GM12878 (cell line): Measurements from ENCODE around the gene AKAP9. TPM values are rescaled to one million over a fixed set of nuclear protein-coding genes. Genes with fewer than 3 reads are reported as not detected.
A peak's percentile ranks its signal among the peaks of the same experiment; 100 is the strongest.
"Not testable (repeated sequence)": the region's sequence is repeated elsewhere in the genome, so short reads cannot be mapped to it uniquely, and the experiment has no call there.

ENCODE experiments used
- ATAC-seq: fragments of 200-7000 bp; cut with Tn5 transposase; 3 replicates; pipeline ENCODE4 v1.9.1; 2020; ENCODE audit warnings: mild to moderate bottlenecking, moderate library complexity
- BruUV-seq: library from RNA; stranded (reverse); fragments of 400-500 nt; replicated peaks from 2 replicates; lab custom pipeline; 2021; lab: Mats Ljungman, UMichigan
- CTCF ChIA-PET: fragments of 300-600 bp; sonication (Branson Sonifier 250); formaldehyde crosslinking; extraction: SDS; loops from one replicate; lab custom pipeline; 2021; ENCODE audit warnings: inconsistent platforms; lab: Yijun Ruan, JAX
- POLR2A ChIA-PET: fragments of 350-600 bp; formaldehyde crosslinking; extraction: SDS; loops from one replicate; lab custom pipeline; 2021; ENCODE audit warnings: inconsistent platforms; lab: Charles Lee
- RAD21 ChIA-PET: fragments of 300-600 bp; sonication (Branson Sonifier 250); formaldehyde crosslinking; loops from one replicate; lab custom pipeline; 2023; ENCODE audit warnings: antibody characterized with exemption; ENCODE audit not compliant: unreplicated experiment; lab: Charles Lee
- SMC1A ChIA-PET: fragments of 300-600 bp; sonication (Branson Sonifier 250); formaldehyde crosslinking; loops from one replicate; lab custom pipeline; 2023; ENCODE audit not compliant: unreplicated experiment, uncharacterized antibody; lab: Charles Lee
- DNase-seq: peaks from one replicate; pipeline ENCODE4 v3.0.0-alpha.2; 2011; ENCODE audit warnings: low read depth, low spot score
- FAIRE-seq: peaks from 3 replicates; lab custom pipeline; 2011; peaks lifted over from hg19 to GRCh38; lab: Jason Lieb, UNC
- H2AFZ ChIP-seq: 2 replicates; pipeline ENCODE4 v1.6.0; 2011; ENCODE audit warnings: low read depth, low read length, control low read depth; ENCODE audit not compliant: control insufficient read depth
- H3K27ac ChIP-seq: 2 replicates; pipeline ENCODE4 v1.5.1; 2011; ENCODE audit warnings: control low read depth; ENCODE audit not compliant: control insufficient read depth, insufficient read depth
- H3K27me3 ChIP-seq, 2 experiments: replicated peaks in 1 of 2; 2 replicates each; pipeline versions ENCODE4 v1.6.0 to v1.6.1; 2011; ENCODE audit warnings: low read length in 1 of 2; ENCODE audit not compliant: control insufficient read depth in 2 of 2, insufficient read depth in 2 of 2
- H3K36me3 ChIP-seq, 2 experiments: 2 replicates each; pipeline ENCODE4 v1.5.1; 2011; ENCODE audit warnings: low read length in 1 of 2; ENCODE audit not compliant: control insufficient read depth in 2 of 2, insufficient read depth in 2 of 2
- H3K4me1 ChIP-seq: 2 replicates; pipeline ENCODE4 v1.6.1; 2011; ENCODE audit warnings: mild to moderate bottlenecking, low read length, moderate library complexity, mixed read lengths; ENCODE audit not compliant: control insufficient read depth, insufficient read depth
- H3K4me2 ChIP-seq: 2 replicates; pipeline ENCODE4 v1.6.0; 2011; ENCODE audit warnings: control low read depth; ENCODE audit not compliant: control insufficient read depth, insufficient read depth
- H3K4me3 ChIP-seq: fragments of 200-600 bp; sonication (generic); 2 replicates; pipeline ENCODE4 v1.5.1; 2016
- H3K79me2 ChIP-seq: 2 replicates; pipeline ENCODE4 v1.6.0; 2011; ENCODE audit warnings: low read length; ENCODE audit not compliant: control insufficient read depth, insufficient read depth
- H3K9ac ChIP-seq: 2 replicates; pipeline ENCODE4 v1.8.0; 2011; ENCODE audit warnings: low read length, control low read depth, mixed read lengths; ENCODE audit not compliant: control insufficient read depth, insufficient read depth
- H3K9me3 ChIP-seq: replicated peaks from 3 replicates; pipeline ENCODE4 v1.5.1; 2011; ENCODE audit warnings: mild to moderate bottlenecking, low read length; ENCODE audit not compliant: control insufficient read depth, insufficient read depth
- H4K20me1 ChIP-seq: 2 replicates; pipeline ENCODE4 v1.6.0; 2011; ENCODE audit not compliant: control insufficient read depth, insufficient read depth
- DPF2 ChIP-seq: fragments of 450-650 bp; IDR thresholded peaks from 2 replicates; pipeline ENCODE4 v1.6.1; 2017; ENCODE audit warnings: mild to moderate bottlenecking
- TCF7 ChIP-seq: IDR thresholded peaks from 2 replicates; pipeline ENCODE4 v1.6.1; 2014; ENCODE audit warnings: antibody characterized with exemption, borderline replicate concordance
- WGBS: methylation state at CpG from one replicate; pipeline ENCODE4 v1.1.6; 2016; ENCODE audit warnings: low lambda C conversion rate; ENCODE audit not compliant: insufficient replicate concordance, insufficient coverage; ENCODE audit errors: missing lambda C conversion rate; 5-methylcytosine and 5-hydroxymethylcytosine counted together
- in situ Hi-C: fragments of 300-500 bp; cut with MboI; formaldehyde crosslinking; loops from 9 replicates; pipeline ENCODE4 v1.14.3; 2018; ENCODE audit warnings: mixed read lengths
- intact Hi-C: fragments of 100-400 bp; cut with micrococcal nuclease; formaldehyde crosslinking; loops from one replicate; pipeline ENCODE4 v1.14.2; 2022; ENCODE audit not compliant: unreplicated experiment
- polyA plus RNA-seq, 11 experiments: library from polyadenylated mRNA; depleted of rRNA in 4 of 11; unstranded in 6 of 11; stranded (reverse) in 5 of 11; fragments of >200 nt; fragmentation: Nextera tagmentation in 4 of 11; fragmentation: Illumina TruSeq in 1 of 11; extraction: Ambion mirVana in 4 of 11; extraction: Trizol in 1 of 11; gene quantifications; 1 replicate in 1 of 11; 2 replicates in 10 of 11; pipeline versions ENCODE4 v1.2.1 to v1.2.3, GENCODE V29; 2011 to 2016; ENCODE audit warnings: inconsistent platforms in 2 of 11, missing spikeins in 2 of 11, low read depth in 1 of 11
- total RNA-seq, 4 experiments: library from RNA; depleted of rRNA in 3 of 4; stranded (reverse); fragments of >200 nt in 3 of 4; fragmentation: Illumina TruSeq in 1 of 4; extraction: Trizol in 1 of 4; gene quantifications; 2 replicates each; pipeline versions ENCODE4 v1.2.1 to v1.2.3, GENCODE V29; 2013 to 2021
- TF ChIP-seq, protein P1 (sequence below), 3 experiments: IDR thresholded peaks in 2 of 3; conservative IDR thresholded peaks in 1 of 3; 2 replicates each; pipeline ENCODE4 v1.5.1; 2011; ENCODE audit warnings: low read depth in 3 of 3, low read length in 3 of 3, mild to moderate bottlenecking in 3 of 3, control low read depth in 2 of 3, moderate library complexity in 2 of 3, inconsistent platforms in 1 of 3, mixed read lengths in 1 of 3; ENCODE audit not compliant: control insufficient read depth in 2 of 3, insufficient read depth in 1 of 3; ENCODE audit errors: extremely low read depth in 1 of 3

The AKAP9 gene
- total and polyA plus RNA-seq, 10 of the 15 experiments (the other 5 are each of a cell fraction or from before 2014, with no cell fraction given), result 21.1 to 62.8 (median 31.6) TPM

DNA sequence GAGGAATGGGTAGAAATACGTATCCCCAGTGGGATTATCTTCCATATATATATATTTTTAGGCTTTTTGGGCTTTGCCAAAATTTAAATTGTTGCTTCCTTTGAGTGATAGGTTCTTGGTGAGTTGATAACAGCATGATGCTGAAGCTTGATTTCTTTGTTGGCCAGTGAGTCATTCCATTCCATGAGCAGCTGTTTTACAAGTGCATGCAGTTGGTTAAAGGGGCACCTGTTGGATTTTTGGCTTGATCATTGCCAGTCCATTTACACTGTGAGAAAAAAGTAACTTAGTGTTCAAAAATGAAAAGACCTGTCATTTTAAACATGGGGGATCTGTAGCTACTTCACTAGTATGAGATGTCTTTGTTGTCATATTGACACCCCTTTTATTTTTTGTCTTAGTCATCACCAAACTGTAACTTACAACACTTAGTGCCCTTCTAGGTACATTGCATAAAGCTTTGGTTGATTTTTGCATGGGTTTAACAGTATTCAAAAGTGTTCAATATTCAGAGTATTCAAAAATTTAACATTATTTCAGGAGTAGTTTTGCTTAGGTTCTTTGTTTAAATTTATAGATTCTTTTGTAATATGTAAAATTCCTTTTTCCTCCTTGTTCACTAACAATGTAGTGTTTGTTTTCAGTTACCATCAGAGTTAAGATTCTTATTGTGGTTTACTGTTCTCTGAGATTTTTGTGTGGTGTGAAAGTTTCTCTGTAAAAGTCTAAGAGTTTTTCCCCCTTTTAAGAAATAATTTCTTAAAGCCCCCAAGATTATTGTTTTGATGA is 8.8 kb downstream of the AKAP9 start (continued):
- TF ChIP-seq DPF2, result no peak

DNA sequence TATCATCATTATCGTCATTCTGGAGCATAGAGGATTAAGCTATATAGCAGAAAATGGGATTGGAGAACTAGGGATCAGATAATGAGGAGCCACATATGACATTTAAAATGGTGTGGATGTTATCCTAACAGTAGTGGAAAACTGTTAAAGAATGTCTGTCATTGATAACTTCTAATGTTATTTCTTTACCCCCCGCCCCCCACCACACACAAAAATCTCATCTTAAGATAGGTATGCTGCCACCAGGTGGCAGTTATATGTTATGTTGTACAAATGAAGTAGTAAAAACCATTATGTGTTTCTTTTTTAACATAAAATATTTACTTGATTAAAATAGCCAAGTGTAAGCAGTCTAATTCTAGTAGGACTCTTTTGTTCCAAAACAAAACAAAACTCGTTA is 13.0 kb downstream of the AKAP9 start:
- Histone ChIP-seq H3K4me2 (no peak overlapping the region), H3K27me3 (no peaks in the 10 kb centered on the region), H3K79me2 (peaks cover 16% of the 10 kb centered on the region), H3K27ac (no peak overlapping the region), H4K20me1 (no peaks in the 10 kb centered on the region), H3K4me1 (peaks cover 4% of the 10 kb centered on the region), H3K36me3 (no peaks in the 10 kb centered on the region), H3K9me3 (no peaks in the 10 kb centered on the region; the same call in 1 of the 3 replicates), H3K4me3 (no peak overlapping the region), H3K9ac (no peak overlapping the region)
- POLR2A ChIA-PET, result no interaction called here
- FAIRE-seq, result peak; percentile 72
- CTCF ChIA-PET, result interaction anchor here (0.6 to 4.9 kb wide), 15 partner anchors 8 to 708 kb away, joined by 3 to 54 read pairs (median 4); partner anchors contain the start of genes AKAP9, GATAD1 and MTERF1
- WGBS, result 47% methylated on average over 3 of the region's 3 CpGs
- ATAC-seq, result 0 out of 3 replicates have a peak, but pooled peaks have one; percentile 25
- intact Hi-C loops (no loop called here), in situ Hi-C loops (no loop called here)
- TF ChIP-seq, protein P1, sequence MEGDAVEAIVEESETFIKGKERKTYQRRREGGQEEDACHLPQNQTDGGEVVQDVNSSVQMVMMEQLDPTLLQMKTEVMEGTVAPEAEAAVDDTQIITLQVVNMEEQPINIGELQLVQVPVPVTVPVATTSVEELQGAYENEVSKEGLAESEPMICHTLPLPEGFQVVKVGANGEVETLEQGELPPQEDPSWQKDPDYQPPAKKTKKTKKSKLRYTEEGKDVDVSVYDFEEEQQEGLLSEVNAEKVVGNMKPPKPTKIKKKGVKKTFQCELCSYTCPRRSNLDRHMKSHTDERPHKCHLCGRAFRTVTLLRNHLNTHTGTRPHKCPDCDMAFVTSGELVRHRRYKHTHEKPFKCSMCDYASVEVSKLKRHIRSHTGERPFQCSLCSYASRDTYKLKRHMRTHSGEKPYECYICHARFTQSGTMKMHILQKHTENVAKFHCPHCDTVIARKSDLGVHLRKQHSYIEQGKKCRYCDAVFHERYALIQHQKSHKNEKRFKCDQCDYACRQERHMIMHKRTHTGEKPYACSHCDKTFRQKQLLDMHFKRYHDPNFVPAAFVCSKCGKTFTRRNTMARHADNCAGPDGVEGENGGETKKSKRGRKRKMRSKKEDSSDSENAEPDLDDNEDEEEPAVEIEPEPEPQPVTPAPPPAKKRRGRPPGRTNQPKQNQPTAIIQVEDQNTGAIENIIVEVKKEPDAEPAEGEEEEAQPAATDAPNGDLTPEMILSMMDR (IDR thresholded peaks at IDR 0.05 in 2 of 3, conservative IDR thresholded peaks at IDR 0.05 in 1 of 3; ENCODE audit: control insufficient read depth in 2 of 3, extremely low read depth in 1 of 3, insufficient read depth in 1 of 3, low read depth in 3 of 3, low read length in 3 of 3), result peak in 2 of 3 experiments; percentile 21 to 28; a peak in 2 of 6 replicates
- no peak for TF ChIP-seq TCF7
- TF ChIP-seq, all 136 proteins: peak for 1
- no TSS peak for BruUV-seq
- H2AFZ ChIP-seq, result no peak overlapping the region
- ChIA-PET SMC1A (interaction anchor here (0.6 to 3.3 kb wide), 6 partner anchors 14 to 494 kb away, joined by 3 to 14 read pairs (median 6); partner anchors contain the start of genes AKAP9, GATAD1 and MTERF1), RAD21 (interaction anchor here (1.0 to 2.1 kb wide), 3 partner anchors 14 to 494 kb away, joined by 3 to 4 read pairs (median 4); partner anchors contain the start of gene GATAD1)
- no peak for DNase-seq

DNA sequence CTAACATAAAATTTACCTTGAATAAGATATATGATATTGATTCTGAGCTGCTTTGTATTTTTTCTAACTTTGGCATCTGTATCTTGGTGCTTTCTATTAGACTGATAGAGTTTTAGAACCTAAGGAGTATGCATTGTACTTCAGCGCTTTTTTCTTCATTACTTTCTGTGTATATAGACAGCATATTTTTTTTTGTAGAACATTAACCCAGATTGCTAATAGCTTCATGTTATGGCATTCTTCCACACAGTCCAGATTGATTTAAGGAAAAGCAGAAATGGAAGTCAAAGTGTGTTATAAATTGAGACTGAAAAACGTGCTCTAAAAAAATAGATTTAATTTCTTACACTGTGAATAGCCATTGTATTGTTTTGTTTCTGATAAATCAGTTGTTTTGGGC is 15.8 kb downstream of the AKAP9 start:
- ATAC-seq, H4K20me1 ChIP-seq, H3K4me1 ChIP-seq, H3K4me2 ChIP-seq, H3K27me3 ChIP-seq, RAD21 ChIA-PET, intact Hi-C loops, H3K9ac ChIP-seq, H3K4me3 ChIP-seq, SMC1A ChIA-PET, in situ Hi-C loops, H3K36me3 ChIP-seq, POLR2A ChIA-PET, DNase-seq, BruUV-seq, H3K27ac ChIP-seq, H2AFZ ChIP-seq, H3K9me3 ChIP-seq: not testable (repeated sequence)
- WGBS, result 92% methylated on average over 2 of the region's 2 CpGs
- peaks cover 13% of the 10 kb centered on the region for H3K79me2 ChIP-seq
- CTCF ChIA-PET, result interaction anchor here (0.7 to 1.1 kb wide), 2 partner anchors 9 to 56 kb away, joined by 3 read pairs; no protein-coding TSS in a partner anchor
- FAIRE-seq, result peak; percentile 52
